Prostate gland (tissue), 2 donors: ENCODE measurements around the gene CHML. TPM values are rescaled to one million over a fixed set of nuclear protein-coding genes. Genes with fewer than 3 reads are reported as not detected.

Source experiments
- DNase-seq: peaks from one replicate; pipeline ENCODE4 v3.0.0-alpha.2; 2019; ENCODE audit warnings: low spot score
- H3K27ac ChIP-seq, 2 donors: fragments of 200-600 bp; sonication (generic); 2 replicates each; pipeline ENCODE4 v1.5.1; 2017 to 2019
- H3K27me3 ChIP-seq: fragments of 200-600 bp; sonication (generic); replicated peaks from 2 replicates; pipeline ENCODE4 v1.5.1; 2019; ENCODE audit not compliant: insufficient read depth
- H3K36me3 ChIP-seq, 2 donors: fragments of 200-600 bp; sonication (generic); 1 replicate in 1 of 2; 2 replicates in 1 of 2; pipeline versions ENCODE4 v1.5.1 to v1.8.1; 2017 to 2019
- H3K4me1 ChIP-seq: fragments of 200-600 bp; sonication (generic); replicated peaks from 2 replicates; pipeline ENCODE4 v1.5.1; 2019
- H3K4me3 ChIP-seq, 2 donors: fragments of 200-600 bp; sonication (generic); 2 replicates each; pipeline ENCODE4 v1.5.1; 2017 to 2019
- H3K9me3 ChIP-seq: fragments of 200-600 bp; sonication (generic); 2 replicates; pipeline ENCODE4 v1.5.1; 2017
- CTCF ChIP-seq, 4 experiments: fragments of 200-600 bp in 2 of 4; fragments of 450-650 bp in 2 of 4; sonication (generic) in 2 of 4; IDR thresholded peaks; 1 replicate in 3 of 4; 2 replicates in 1 of 4; pipeline ENCODE4 v1.5.1; 2016 to 2019; ENCODE audit warnings: antibody characterized with exemption in 4 of 4, mild to moderate bottlenecking in 2 of 4, moderate library complexity in 2 of 4
- POLR2A ChIP-seq: fragments of 450-650 bp; IDR thresholded peaks from one replicate; pipeline ENCODE4 v1.6.1; 2016; ENCODE audit warnings: antibody characterized with exemption, mild to moderate bottlenecking
- POLR2AphosphoS5 ChIP-seq: sonication (generic); formaldehyde crosslinking; IDR thresholded peaks from one replicate; pipeline ENCODE4 v1.6.1; 2017; ENCODE audit warnings: antibody characterized with exemption
- WGBS: methylation state at CpG from one replicate; pipeline ENCODE4 v1.1.5; 2018; 5-methylcytosine and 5-hydroxymethylcytosine counted together
- intact Hi-C: fragments of 100-400 bp; cut with DNase I; formaldehyde crosslinking; loops from one replicate; pipeline ENCODE4 v1.14.2; 2022
- total RNA-seq, 2 donors: library from RNA; depleted of rRNA; stranded (reverse); fragments of >200 nt; gene quantifications; one replicate each; pipeline ENCODE4 v1.1.0, GENCODE V29; 2016

The CHML gene
- total RNA-seq, 2 donors from 2014 or later: 3.0 to 18.9 TPM

DNA sequence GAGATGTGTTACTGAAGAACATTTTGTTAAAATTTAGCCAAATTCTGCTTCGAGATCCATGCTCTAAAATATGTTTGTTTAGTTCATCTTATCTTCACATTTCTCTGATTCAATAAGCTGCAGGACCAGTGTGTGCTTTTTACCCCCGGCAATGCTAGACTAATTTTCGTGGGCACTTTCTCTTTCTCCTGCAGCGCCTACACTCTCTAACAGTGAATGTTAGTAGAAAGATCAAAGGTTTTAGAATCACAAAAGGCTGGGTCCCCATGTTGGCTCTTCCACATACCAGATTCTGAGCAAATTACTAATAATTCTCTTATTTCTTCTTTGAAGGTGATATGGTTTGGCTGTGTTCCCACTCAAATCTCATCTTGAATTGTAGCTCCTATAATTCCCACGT, 8.5 kb downstream of the CHML start:
- 76% methylated on average over 5 of the region's 5 CpGs for WGBS
- Histone ChIP-seq H3K27me3 (no peaks in the 10 kb centered on the region), H3K9me3 (no peaks in the 10 kb centered on the region), H3K4me3 (no peak overlapping the region), H3K36me3 (no peaks in the 10 kb centered on the region), H3K4me1 (no peaks in the 10 kb centered on the region), H3K27ac (no peak overlapping the region)
- intact Hi-C loops: no loop called here
- TF ChIP-seq POLR2AphosphoS5: no peak
- no peak for DNase-seq

- Histone ChIP-seq H3K9me3 (no peaks in the 10 kb centered on the region), H3K27me3 (no peaks in the 10 kb centered on the region), H3K4me1 (no peaks in the 10 kb centered on the region), H3K4me3 (no peak overlapping the region), H3K27ac (no peak overlapping the region), H3K36me3 (no peaks in the 10 kb centered on the region)
- TF ChIP-seq CTCF (IDR thresholded peaks at IDR 0.05): no peak
- TF ChIP-seq POLR2A: no peak
- TF ChIP-seq POLR2AphosphoS5: no peak
- WGBS: 97% methylated on average over 2 of the region's 2 CpGs
- DNase-seq: no peak
- intact Hi-C loops: no loop called here
Measured at GRCh38 chr1:241630899-241631298, 9.3 kb downstream of the CHML start.

DNA sequence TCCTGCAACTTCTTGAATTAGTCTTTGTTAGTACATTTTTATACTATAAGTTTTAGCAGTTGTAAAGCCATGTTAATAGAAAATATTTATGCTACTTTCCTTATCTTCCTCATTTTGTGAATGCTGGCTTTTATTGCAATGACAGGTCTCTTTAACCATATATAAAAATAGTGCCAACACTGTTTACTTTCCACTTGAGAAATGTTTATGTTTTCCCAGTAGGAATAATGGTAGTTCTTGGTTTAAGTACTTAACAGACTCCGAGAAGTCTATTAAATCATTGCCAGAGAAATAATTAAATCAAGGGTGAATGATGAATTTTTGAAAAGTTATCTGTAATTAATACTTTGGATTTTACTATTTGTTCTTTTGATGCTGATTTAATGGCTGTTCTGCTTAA, 9.7 kb downstream of the CHML start:
- H3K27me3 ChIP-seq: no peaks in the 10 kb centered on the region
- no peaks in the 10 kb centered on the region for H3K9me3 ChIP-seq
- TF ChIP-seq POLR2A (no peak), POLR2AphosphoS5 (no peak), CTCF (IDR thresholded peaks at IDR 0.05) (no peak)
- H3K36me3 ChIP-seq: no peaks in the 10 kb centered on the region
- 83% methylated on average over 1 of the region's 1 CpG for WGBS
- intact Hi-C loops: no loop called here
- DNase-seq: no peak
- no peaks in the 10 kb centered on the region for H3K4me1 ChIP-seq
- H3K27ac ChIP-seq: no peak overlapping the region
- H3K4me3 ChIP-seq: no peak overlapping the region

DNA sequence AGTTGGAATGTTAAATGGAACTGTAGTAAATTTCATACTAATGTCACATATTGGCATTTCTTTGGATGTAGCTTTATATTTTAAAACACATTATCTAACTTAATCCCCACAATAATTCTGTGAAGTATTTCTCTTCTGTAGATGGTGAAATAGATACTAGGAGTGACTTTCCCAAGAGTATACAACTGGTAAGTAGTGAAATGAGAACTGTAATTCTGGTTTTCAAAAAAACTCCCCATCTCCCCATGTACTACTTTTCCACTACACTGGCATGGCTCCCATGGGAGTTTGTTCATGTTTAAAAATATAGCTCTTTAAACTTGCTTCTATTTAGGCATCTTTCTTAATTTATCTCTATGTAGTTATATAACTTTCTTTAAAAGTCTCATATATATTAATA, 10.2 kb downstream of the CHML start:
- Histone ChIP-seq H3K27me3 (no peaks in the 10 kb centered on the region), H3K4me3 (no peak overlapping the region), H3K4me1 (no peaks in the 10 kb centered on the region), H3K9me3 (no peaks in the 10 kb centered on the region), H3K36me3 (no peaks in the 10 kb centered on the region), H3K27ac (no peak overlapping the region)
- TF ChIP-seq POLR2AphosphoS5 (no peak), CTCF (IDR thresholded peaks at IDR 0.05) (no peak), POLR2A (no peak)
- no peak for DNase-seq
- intact Hi-C loops: no loop called here

- intact Hi-C loops: no loop called here
- DNase-seq: no peak
- Histone ChIP-seq H3K36me3 (no peaks in the 10 kb centered on the region), H3K27me3 (no peaks in the 10 kb centered on the region), H3K4me1 (no peaks in the 10 kb centered on the region), H3K4me3 (no peak overlapping the region), H3K9me3 (no peaks in the 10 kb centered on the region), H3K27ac (no peak overlapping the region)
- 39% methylated on average over 9 of the region's 9 CpGs for WGBS
- peak; percentile 18 for TF ChIP-seq POLR2AphosphoS5
- TF ChIP-seq POLR2A: no peak
- TF ChIP-seq CTCF (IDR thresholded peaks at IDR 0.05): peak in 3 of 4 experiments; percentile 45 to 64 (median 57)
Measured at GRCh38 chr1:241627453-241628259, 12.5 kb downstream of the CHML start.
